Pancreas (tissue), 10 donors: Measurements from ENCODE around the gene ADAM33. TPM values are rescaled to one million over a fixed set of nuclear protein-coding genes. Genes with fewer than 3 reads are reported as not detected.
A peak's percentile ranks its signal among the peaks of the same experiment; 100 is the strongest.

Experiments
- ATAC-seq, 4 donors: fragments of 200-7000 bp; cut with Tn5 transposase; one replicate each; pipeline versions ENCODE4 v1.8.0 to v1.9.1; 2020; ENCODE audit warnings: mild to moderate bottlenecking in 4 of 4, moderate library complexity in 4 of 4
- DNase-seq, 6 donors: peaks; one replicate each; pipeline ENCODE4 v3.0.0-alpha.2; 2020
- FAIRE-seq: peaks from 2 replicates; lab custom pipeline; 2012; peaks lifted over from hg19 to GRCh38; lab: Jason Lieb, UNC
- H3K27ac ChIP-seq, 4 donors: fragments of 200-600 bp; sonication (generic); 1 replicate in 3 of 4; 2 replicates in 1 of 4; pipeline versions ENCODE4 v1.5.0 to v1.8.0; 2020
- H3K27me3 ChIP-seq, 4 donors: fragments of 200-600 bp; one replicate each; pipeline ENCODE4 v1.8.0; 2021
- H3K36me3 ChIP-seq, 3 donors: fragments of 200-600 bp; sonication (generic) in 1 of 3; one replicate each; pipeline versions ENCODE4 v1.5.0 to v1.8.0; 2020 to 2021
- H3K4me1 ChIP-seq, 3 donors: fragments of 200-600 bp; one replicate each; pipeline ENCODE4 v1.8.0; 2021
- H3K4me3 ChIP-seq, 4 donors: fragments of 200-600 bp; sonication (generic) in 2 of 4; one replicate each; pipeline versions ENCODE4 v1.5.0 to v1.8.0; 2020 to 2021
- H3K9me3 ChIP-seq, 4 donors: fragments of 200-600 bp; one replicate each; pipeline ENCODE4 v1.8.0; 2021
- WGBS, 2 donors: extraction: QIAGEN DNeasy Blood & Tissue Kit; methylation state at CpG; one replicate each; pipeline ENCODE4 v1.1.7; 2013; 5-methylcytosine and 5-hydroxymethylcytosine counted together
- intact Hi-C, 3 donors: fragments of 100-400 bp; cut with DNase I; formaldehyde crosslinking; loops; one replicate each; pipeline versions ENCODE4 v1.11.1 to v1.14.2; 2022
- polyA plus RNA-seq, 2 donors: library from polyadenylated mRNA; stranded (reverse); fragments of 200-250 nt; gene quantifications; one replicate each; pipeline ENCODE4 v1.2.3, GENCODE V29; 2013
- total RNA-seq, 6 donors: library from RNA; stranded (reverse); fragmentation: NEBNext Ultra II Directional in 4 of 6; extraction: Animal tissue kit (Norgen Biotek cat#: 25700) in 4 of 6; gene quantifications; one replicate each; pipeline versions ENCODE4 v1.2.1 to v1.2.4, GENCODE V29; 2021 to 2023
- TF ChIP-seq, protein P1 (sequence below), 4 donors: fragments of 200-600 bp; sonication (generic) in 3 of 4; IDR thresholded peaks; one replicate each; pipeline versions ENCODE4 v1.5.0 to v1.8.0; 2021; ENCODE audit warnings: antibody characterized with exemption in 4 of 4
- donor health status: healthy with polysubstance abuse.
- donor health status: DM: no; HTN: no; CAD: no; lungs with moderate emphysema.
- donor health status: DM: no; HTN: no; CAD: no.
- donor health status: control.
- donor health status: control.
- donor health status: Bipolar disorder and iron deficiency.
- donor health status: DM: yes; HTN: yes; CAD: no.
- donor health status: DM: no; HTN: no; CAD: no.
- donor health status: DM: no; HTN: no; CAD: no.
- donor health status: DM: yes; HTN: yes; CAD: no.

The ADAM33 gene
- total and polyA plus RNA-seq, 8 donors = 0.67 to 20.9 (median 3.1) TPM

GRCh38 chr20:3679749-3680700 is 1.8 kb downstream of the ADAM33 start:
- H3K4me3 ChIP-seq = no peak overlapping the region
- intact Hi-C loops = loop anchor here in 1 of 3 donors (10.0 kb wide), 2 partner anchors 175 to 405 kb away; no protein-coding TSS in a partner anchor
- no peak overlapping the region for H3K27ac ChIP-seq
- peak in 1 of 4 donors; percentile 5 for ATAC-seq
- DNase-seq = no peak
- WGBS, 2 donors = 74 to 82% methylated on average over 16 to 18 of the region's 18 CpGs
- H3K4me1 ChIP-seq = peaks cover 0 to 4% (median 3%) of the 10 kb centered on the region in 3 donors
- TF ChIP-seq, protein P1, sequence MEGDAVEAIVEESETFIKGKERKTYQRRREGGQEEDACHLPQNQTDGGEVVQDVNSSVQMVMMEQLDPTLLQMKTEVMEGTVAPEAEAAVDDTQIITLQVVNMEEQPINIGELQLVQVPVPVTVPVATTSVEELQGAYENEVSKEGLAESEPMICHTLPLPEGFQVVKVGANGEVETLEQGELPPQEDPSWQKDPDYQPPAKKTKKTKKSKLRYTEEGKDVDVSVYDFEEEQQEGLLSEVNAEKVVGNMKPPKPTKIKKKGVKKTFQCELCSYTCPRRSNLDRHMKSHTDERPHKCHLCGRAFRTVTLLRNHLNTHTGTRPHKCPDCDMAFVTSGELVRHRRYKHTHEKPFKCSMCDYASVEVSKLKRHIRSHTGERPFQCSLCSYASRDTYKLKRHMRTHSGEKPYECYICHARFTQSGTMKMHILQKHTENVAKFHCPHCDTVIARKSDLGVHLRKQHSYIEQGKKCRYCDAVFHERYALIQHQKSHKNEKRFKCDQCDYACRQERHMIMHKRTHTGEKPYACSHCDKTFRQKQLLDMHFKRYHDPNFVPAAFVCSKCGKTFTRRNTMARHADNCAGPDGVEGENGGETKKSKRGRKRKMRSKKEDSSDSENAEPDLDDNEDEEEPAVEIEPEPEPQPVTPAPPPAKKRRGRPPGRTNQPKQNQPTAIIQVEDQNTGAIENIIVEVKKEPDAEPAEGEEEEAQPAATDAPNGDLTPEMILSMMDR (IDR thresholded peaks at IDR 0.05) = no peak
- no peak for FAIRE-seq
- no peaks in the 10 kb centered on the region for H3K9me3 ChIP-seq
- no peaks in the 10 kb centered on the region for H3K36me3 ChIP-seq
- peaks cover 0 to 16% (median 0%) of the 10 kb centered on the region in 4 donors for H3K27me3 ChIP-seq

- TF ChIP-seq, protein P1 (IDR thresholded peaks at IDR 0.05) = no peak
- intact Hi-C loops = loop anchor here in 1 of 3 donors (10.0 kb wide), 2 partner anchors 176 to 406 kb away; no protein-coding TSS in a partner anchor
- Histone ChIP-seq H3K9me3 (no peaks in the 10 kb centered on the region), H3K4me3 (no peak overlapping the region), H3K27ac (no peak overlapping the region), H3K4me1 (peaks cover 0 to 4% (median 3%) of the 10 kb centered on the region in 3 donors), H3K27me3 (peaks cover 0 to 16% (median 0%) of the 10 kb centered on the region in 4 donors), H3K36me3 (no peaks in the 10 kb centered on the region)
- DNase-seq (no peak), ATAC-seq (no peak), FAIRE-seq (no peak)
- WGBS, 2 donors = 80 to 82% methylated on average over 12 to 14 of the region's 14 CpGs
Observed at GRCh38 chr20:3678856-3679720, 2.7 kb downstream of the ADAM33 start.

- no peak for DNase-seq
- intact Hi-C loops = loop anchor here in 1 of 3 donors (10.0 kb wide), 2 partner anchors 177 to 407 kb away; no protein-coding TSS in a partner anchor
- Histone ChIP-seq H3K4me1 (peaks cover 0 to 4% (median 3%) of the 10 kb centered on the region in 3 donors), H3K4me3 (no peak overlapping the region), H3K27me3 (peaks cover 0 to 16% (median 3%) of the 10 kb centered on the region in 4 donors), H3K9me3 (no peaks in the 10 kb centered on the region), H3K36me3 (no peaks in the 10 kb centered on the region), H3K27ac (no peak overlapping the region)
- no peak for ATAC-seq
- no peak for FAIRE-seq
- WGBS, 2 donors = 62 to 66% methylated on average over 2 of the region's 2 CpGs
- TF ChIP-seq, protein P1 (IDR thresholded peaks at IDR 0.05) = no peak
Observed at GRCh38 chr20:3678198-3678597, 3.6 kb downstream of the ADAM33 start.

DNA sequence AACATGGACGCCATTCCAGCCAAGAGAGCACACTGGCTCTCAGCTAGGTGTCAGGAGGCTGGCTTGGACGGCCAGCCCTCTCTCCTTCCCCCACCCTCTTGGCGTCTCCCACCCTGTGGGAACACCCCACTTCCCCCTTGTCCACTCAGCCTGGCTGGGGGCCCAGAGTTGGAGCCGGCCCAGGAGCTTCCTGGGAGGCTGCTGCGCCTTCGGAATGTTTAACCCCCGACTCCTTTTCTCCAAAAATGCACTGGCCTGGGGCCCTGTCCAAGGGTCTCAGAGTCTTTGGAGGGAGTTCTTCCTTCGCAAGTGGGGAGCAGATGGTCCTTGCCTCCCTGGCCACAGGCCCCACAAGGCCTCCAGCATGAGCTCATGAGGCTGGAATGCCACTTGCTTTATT is 4.1 kb downstream of the ADAM33 start:
- no peaks in the 10 kb centered on the region for H3K36me3 ChIP-seq
- H3K27ac ChIP-seq = no peak overlapping the region
- ATAC-seq (no peak), FAIRE-seq (no peak), DNase-seq (no peak)
- peaks cover 0 to 4% (median 3%) of the 10 kb centered on the region in 3 donors for H3K4me1 ChIP-seq
- intact Hi-C loops = loop anchor here in 1 of 3 donors (10.0 kb wide), 2 partner anchors 177 to 407 kb away; no protein-coding TSS in a partner anchor
- TF ChIP-seq, protein P1 (IDR thresholded peaks at IDR 0.05) = no peak
- peaks cover 0 to 17% (median 4%) of the 10 kb centered on the region in 4 donors for H3K27me3 ChIP-seq
- no peak overlapping the region for H3K4me3 ChIP-seq
- 60 to 63% methylated on average over 8 of the region's 8 CpGs for WGBS, 2 donors
- no peaks in the 10 kb centered on the region for H3K9me3 ChIP-seq
